Testis (tissue), 3 donors: Measurements from ENCODE around the gene KAT2A. TPM values are rescaled to one million over a fixed set of nuclear protein-coding genes. Genes with fewer than 3 reads are reported as not detected.

ENCODE experiments used
- DNase-seq: peaks from one replicate; pipeline ENCODE4 v3.0.0-alpha.2; 2019
- H3K27ac ChIP-seq, 2 donors: fragments of 200-600 bp; sonication (generic); one replicate each; pipeline ENCODE4 v1.5.1; 2019
- H3K27me3 ChIP-seq: fragments of 200-600 bp; sonication (generic); one replicate; pipeline ENCODE4 v1.5.1; 2019
- H3K36me3 ChIP-seq: fragments of 200-600 bp; sonication (generic); one replicate; pipeline ENCODE4 v1.5.1; 2017; ENCODE audit warnings: low read depth; ENCODE audit errors: missing control alignments
- H3K4me1 ChIP-seq: fragments of 200-600 bp; sonication (generic); one replicate; pipeline ENCODE4 v1.5.1; 2019
- H3K4me3 ChIP-seq, 2 donors: fragments of 200-600 bp; sonication (generic); one replicate each; pipeline ENCODE4 v1.5.1; 2017 to 2019
- H3K9me3 ChIP-seq: fragments of 200-600 bp; sonication (generic); one replicate; pipeline ENCODE4 v1.5.1; 2017
- CTCF ChIP-seq, 3 experiments: fragments of 450-650 bp in 2 of 3; fragments of 200-600 bp in 1 of 3; sonication (generic) in 1 of 3; IDR thresholded peaks; one replicate each; pipeline ENCODE4 v1.5.1; 2016 to 2019; ENCODE audit warnings: antibody characterized with exemption in 3 of 3, mild to moderate bottlenecking in 2 of 3, moderate library complexity in 1 of 3
- POLR2A ChIP-seq: fragments of 450-650 bp; IDR thresholded peaks from one replicate; pipeline ENCODE4 v1.6.1; 2017; ENCODE audit warnings: antibody characterized with exemption, mild to moderate bottlenecking, moderate library complexity
- WGBS, 2 donors: methylation state at CpG; one replicate each; pipeline ENCODE4 v1.1.5; 2018; 5-methylcytosine and 5-hydroxymethylcytosine counted together
- intact Hi-C: fragments of 100-400 bp; cut with DNase I; formaldehyde crosslinking; loops from one replicate; pipeline ENCODE4 v1.15.1; 2023; ENCODE audit warnings: low total_unique reads
- polyA plus RNA-seq: library from polyadenylated mRNA; stranded (reverse); fragments of 350-450 nt; fragmentation: Illumina TruSeq; extraction: RNeasy Lipid Tissue Mini Kit (QIAGEN cat#74804); gene quantifications from one replicate; pipeline ENCODE4 v1.2.3, GENCODE V29; 2014; ENCODE audit warnings: low read depth, low replicate concordance; ENCODE audit not compliant: insufficient read depth
- total RNA-seq, 2 donors: library from RNA; depleted of rRNA; stranded (reverse); fragments of >200 nt; gene quantifications; one replicate each; pipeline ENCODE4 v1.2.3, GENCODE V29; 2016

The KAT2A gene
- total and polyA plus RNA-seq, 3 donors from 2014 or later, result 37.6 to 111 (median 109) TPM

GRCh38 chr17:42165751-42166150, 44.6 kb upstream of the KAT2A start:
- no peak for TF ChIP-seq POLR2A
- TF ChIP-seq CTCF (IDR thresholded peaks at IDR 0.05), result no peak
- Histone ChIP-seq H3K4me3 (no peak overlapping the region), H3K36me3 (no peaks in the 10 kb centered on the region)

GRCh38 chr17:42163696-42164407, 42.7 kb upstream of the KAT2A start:
- H3K36me3 ChIP-seq, result no peaks in the 10 kb centered on the region
- H3K27ac ChIP-seq, result no peak overlapping the region
- 66% methylated on average over 13 to 22 of the region's 22 CpGs for WGBS, 2 donors
- no peak for DNase-seq
- no peaks in the 10 kb centered on the region for H3K27me3 ChIP-seq
- no peaks in the 10 kb centered on the region for H3K9me3 ChIP-seq
- H3K4me3 ChIP-seq, result no peak overlapping the region
- no peaks in the 10 kb centered on the region for H3K4me1 ChIP-seq
- TF ChIP-seq POLR2A (no peak), CTCF (IDR thresholded peaks at IDR 0.05) (no peak)
- intact Hi-C loops, result no loop called here

More at GRCh38 chr17:42165751-42166150, 44.6 kb upstream of the KAT2A start:
- H3K27ac ChIP-seq, result no peak overlapping the region
- DNase-seq, result no peak
- no peaks in the 10 kb centered on the region for H3K27me3 ChIP-seq
- H3K9me3 ChIP-seq, result no peaks in the 10 kb centered on the region
- no peaks in the 10 kb centered on the region for H3K4me1 ChIP-seq
- intact Hi-C loops, result no loop called here
- 84 to 92% methylated on average over 6 of the region's 6 CpGs for WGBS, 2 donors

- Histone ChIP-seq H3K27ac (no peak overlapping the region), H3K27me3 (no peaks in the 10 kb centered on the region), H3K4me1 (no peaks in the 10 kb centered on the region), H3K36me3 (no peaks in the 10 kb centered on the region), H3K4me3 (no peak overlapping the region), H3K9me3 (no peaks in the 10 kb centered on the region)
- WGBS, 2 donors, result 66 to 68% methylated on average over 8 of the region's 8 CpGs
- no peak for DNase-seq
- TF ChIP-seq CTCF (IDR thresholded peaks at IDR 0.05) (peak in 2 of 3 experiments; percentile 7 to 15), POLR2A (no peak)
- intact Hi-C loops, result no loop called here
Measured at GRCh38 chr17:42163113-42163512, 41.9 kb upstream of the KAT2A start.

- H3K9me3 ChIP-seq, result no peaks in the 10 kb centered on the region
- intact Hi-C loops, result no loop called here
- TF ChIP-seq CTCF (IDR thresholded peaks at IDR 0.05), result no peak
- TF ChIP-seq POLR2A, result no peak
- H3K36me3 ChIP-seq, result no peaks in the 10 kb centered on the region
- no peak for DNase-seq
- no peak overlapping the region for H3K27ac ChIP-seq
- no peaks in the 10 kb centered on the region for H3K4me1 ChIP-seq
- H3K27me3 ChIP-seq, result no peaks in the 10 kb centered on the region
- no peak overlapping the region for H3K4me3 ChIP-seq
- WGBS, 2 donors, result 93 to 95% methylated on average over 7 of the region's 7 CpGs
Measured at GRCh38 chr17:42160531-42160910, 39.4 kb upstream of the KAT2A start.
